ENCODE data around the gene KIF25.

DNA sequence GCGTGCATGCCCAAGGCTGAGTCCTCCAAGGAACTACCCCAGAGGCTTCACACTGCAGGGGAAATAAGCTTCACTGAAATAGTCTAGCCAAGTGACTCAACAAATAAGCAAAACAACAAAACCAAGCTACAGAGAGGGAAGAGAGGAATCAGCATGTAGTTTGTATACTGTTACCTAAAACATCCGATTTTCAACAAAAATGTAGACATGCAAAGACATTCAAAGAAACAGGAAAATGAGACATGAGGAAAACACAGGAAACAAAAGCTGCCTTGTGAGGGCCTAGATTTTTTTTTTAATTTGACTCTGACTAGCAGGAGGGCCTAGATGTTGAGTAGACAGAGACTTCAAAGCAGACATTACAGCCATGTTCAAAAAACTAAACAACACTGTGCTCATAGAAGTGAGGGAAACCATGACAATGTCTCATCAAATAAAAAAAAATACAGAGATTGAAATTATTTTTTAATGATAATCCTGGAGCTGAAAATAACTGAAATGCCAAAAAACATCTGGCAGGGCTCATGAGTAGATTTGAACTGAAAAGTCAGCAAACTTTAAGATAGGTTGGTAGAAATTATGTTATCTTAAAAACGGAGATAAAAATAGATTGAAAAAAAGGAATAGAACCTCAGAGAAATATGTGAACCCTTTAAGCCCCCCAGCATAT is 16.4 kb upstream of the KIF25 start:
- TF ChIP-seq CTCF (IDR thresholded peaks at IDR 0.05; ENCODE audit: low read depth, low read length), result no peak
- TF ChIP-seq POLR2A (IDR thresholded peaks at IDR 0.05; ENCODE audit: extremely low read depth, insufficient read length), result no peak
- TF ChIP-seq, protein P1, sequence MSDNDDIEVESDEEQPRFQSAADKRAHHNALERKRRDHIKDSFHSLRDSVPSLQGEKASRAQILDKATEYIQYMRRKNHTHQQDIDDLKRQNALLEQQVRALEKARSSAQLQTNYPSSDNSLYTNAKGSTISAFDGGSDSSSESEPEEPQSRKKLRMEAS (IDR thresholded peaks at IDR 0.05; ENCODE audit: low read depth, low read length), result no peak
